Esophagus muscularis mucosa (tissue), 3 donors: ENCODE data around the gene PURB.

Experiments
- CTCF ChIP-seq, 3 experiments: fragments of 200-600 bp in 2 of 3; fragments of 450-650 bp in 1 of 3; sonication (generic) in 2 of 3; IDR thresholded peaks; one replicate each; pipeline ENCODE4 v1.5.1; 2017 to 2019; ENCODE audit warnings: antibody characterized with exemption in 3 of 3, mild to moderate bottlenecking in 2 of 3, moderate library complexity in 1 of 3
- EP300 ChIP-seq: sonication (generic); formaldehyde crosslinking; IDR thresholded peaks from one replicate; pipeline ENCODE4 v1.6.1; 2017; ENCODE audit warnings: antibody characterized with exemption

- TF ChIP-seq CTCF (IDR thresholded peaks at IDR 0.05) (no peak), EP300 (no peak)
These were observed 27.5 kb upstream of the PURB start for GRCh38 chr7:44912775-44913347.
